CD1c-positive myeloid dendritic cell (primary cell): ENCODE data around the gene MEIS3.
A peak's percentile ranks its signal among the peaks of the same experiment; 100 is the strongest.

Source experiments
- DNase-seq: peaks from one replicate; pipeline ENCODE4 v3.0.0-alpha.2; 2016; ENCODE audit errors: extremely low spot score

MEIS3 gene

GRCh38 chr19:47435883-47436417 lies 16.6 kb upstream of the MEIS3 start:
- no peak for DNase-seq

- DNase-seq = no peak
These were observed 15.9 kb upstream of the MEIS3 start for GRCh38 chr19:47435196-47435595.

- no peak for DNase-seq
These were observed 14.8 kb upstream of the MEIS3 start for GRCh38 chr19:47434088-47434487.

GRCh38 chr19:47433121-47433520 lies 13.8 kb upstream of the MEIS3 start:
- DNase-seq = peak; percentile 63

GRCh38 chr19:47432499-47432898 lies 13.2 kb upstream of the MEIS3 start:
- DNase-seq = no peak

GRCh38 chr19:47432091-47432490 lies 12.8 kb upstream of the MEIS3 start:
- no peak for DNase-seq

GRCh38 chr19:47430041-47430802 lies 10.9 kb upstream of the MEIS3 start:
- DNase-seq = peak; percentile 76

GRCh38 chr19:47429140-47429793 lies 9.9 kb upstream of the MEIS3 start:
- no peak for DNase-seq

GRCh38 chr19:47428177-47428894 lies 9.0 kb upstream of the MEIS3 start:
- peak; percentile 79 for DNase-seq

- peak; percentile 64 for DNase-seq
These were observed 8.2 kb upstream of the MEIS3 start for GRCh38 chr19:47427241-47428176.

- DNase-seq = no peak
These were observed 4.0 kb upstream of the MEIS3 start for GRCh38 chr19:47423203-47423882.

- DNase-seq = no peak
These were observed 3.3 kb upstream of the MEIS3 start for GRCh38 chr19:47422417-47423163.

- no peak for DNase-seq
These were observed 2.6 kb upstream of the MEIS3 start for GRCh38 chr19:47421844-47422395.

GRCh38 chr19:47421244-47421786 lies 2.0 kb upstream of the MEIS3 start:
- no peak for DNase-seq

GRCh38 chr19:47419789-47420188 lies 462 bp upstream of the MEIS3 start:
- no peak for DNase-seq

- DNase-seq = no peak
These were observed 666 bp downstream of the MEIS3 start for GRCh38 chr19:47418692-47419029.

GRCh38 chr19:47417746-47418691 lies 1.3 kb downstream of the MEIS3 start:
- no peak for DNase-seq

GRCh38 chr19:47417107-47417745 lies 2.1 kb downstream of the MEIS3 start:
- DNase-seq = no peak
